ENCODE results near the gene STAC2.

DNA sequence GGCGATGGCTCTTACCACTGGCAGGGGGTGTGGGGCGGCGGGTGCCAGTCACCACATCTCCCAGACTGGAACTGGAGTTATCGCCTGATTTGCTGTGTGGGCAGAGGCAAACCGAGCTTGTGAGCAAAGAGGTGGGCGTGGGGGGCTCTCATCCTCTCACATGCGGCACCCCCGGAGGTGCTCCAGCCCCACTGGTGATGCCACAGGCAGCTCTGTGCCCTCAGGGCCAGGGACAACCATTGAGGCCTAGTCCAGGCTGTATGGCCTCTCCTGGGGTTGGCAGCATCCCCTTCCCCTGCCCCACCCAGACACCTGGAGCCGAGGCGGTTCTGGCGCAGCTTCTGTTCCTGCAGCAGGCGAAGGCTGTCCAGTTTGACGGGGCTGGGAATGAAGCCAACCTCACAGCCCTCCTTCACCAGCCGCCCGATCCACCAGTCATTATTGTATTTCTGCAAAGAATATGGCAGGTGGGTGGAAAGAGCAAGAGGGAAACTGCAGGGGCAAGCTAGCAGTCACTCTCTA is 39.2 kb downstream of the STAC2 start:
- no peak for TF ChIP-seq CTCF (IDR thresholded peaks at IDR 0.05; ENCODE audit: insufficient read depth, low read length, poor library complexity, severe bottlenecking)
- TF ChIP-seq EZH2phosphoT487 (conservative IDR thresholded peaks at IDR 0.05; ENCODE audit: low read length) = no peak
